Lower leg skin (tissue), 3 donors: ENCODE results near the gene KISS1.

Experiments used
- POLR2A ChIP-seq, 2 donors: fragments of 450-650 bp; IDR thresholded peaks; one replicate each; pipeline ENCODE4 v1.6.1; 2016 to 2017; ENCODE audit warnings: antibody characterized with exemption in 2 of 2, mild to moderate bottlenecking in 1 of 2, moderate library complexity in 1 of 2
- TF ChIP-seq, protein P1 (sequence below), 3 donors: fragments of 450-650 bp; IDR thresholded peaks; one replicate each; pipeline ENCODE4 v1.5.1; 2016; ENCODE audit warnings: antibody characterized with exemption in 3 of 3, mild to moderate bottlenecking in 3 of 3, moderate library complexity in 2 of 3

DNA sequence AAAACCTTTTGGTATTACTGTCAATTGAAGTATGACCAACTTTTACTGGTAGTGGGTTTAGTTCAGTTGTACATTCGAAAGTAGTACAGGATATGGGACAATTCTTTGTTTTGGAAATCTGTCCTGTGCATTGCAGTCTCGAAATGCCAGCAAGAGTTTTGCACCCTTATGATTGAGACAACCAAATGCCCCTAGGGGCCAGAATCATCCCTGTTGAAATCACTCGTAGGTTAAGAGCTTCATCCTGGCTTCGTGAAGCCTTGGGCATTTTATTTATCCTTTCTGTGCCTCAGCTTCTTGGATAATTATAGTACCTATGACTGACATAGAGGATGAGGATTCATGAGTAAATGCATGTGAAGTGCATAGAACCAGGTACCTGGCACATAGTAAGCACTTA is 19.9 kb upstream of the KISS1 start:
- no peak for TF ChIP-seq POLR2A (IDR thresholded peaks at IDR 0.05)
- TF ChIP-seq, protein P1, sequence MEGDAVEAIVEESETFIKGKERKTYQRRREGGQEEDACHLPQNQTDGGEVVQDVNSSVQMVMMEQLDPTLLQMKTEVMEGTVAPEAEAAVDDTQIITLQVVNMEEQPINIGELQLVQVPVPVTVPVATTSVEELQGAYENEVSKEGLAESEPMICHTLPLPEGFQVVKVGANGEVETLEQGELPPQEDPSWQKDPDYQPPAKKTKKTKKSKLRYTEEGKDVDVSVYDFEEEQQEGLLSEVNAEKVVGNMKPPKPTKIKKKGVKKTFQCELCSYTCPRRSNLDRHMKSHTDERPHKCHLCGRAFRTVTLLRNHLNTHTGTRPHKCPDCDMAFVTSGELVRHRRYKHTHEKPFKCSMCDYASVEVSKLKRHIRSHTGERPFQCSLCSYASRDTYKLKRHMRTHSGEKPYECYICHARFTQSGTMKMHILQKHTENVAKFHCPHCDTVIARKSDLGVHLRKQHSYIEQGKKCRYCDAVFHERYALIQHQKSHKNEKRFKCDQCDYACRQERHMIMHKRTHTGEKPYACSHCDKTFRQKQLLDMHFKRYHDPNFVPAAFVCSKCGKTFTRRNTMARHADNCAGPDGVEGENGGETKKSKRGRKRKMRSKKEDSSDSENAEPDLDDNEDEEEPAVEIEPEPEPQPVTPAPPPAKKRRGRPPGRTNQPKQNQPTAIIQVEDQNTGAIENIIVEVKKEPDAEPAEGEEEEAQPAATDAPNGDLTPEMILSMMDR (IDR thresholded peaks at IDR 0.05), result no peak
